Activated CD4-positive, alpha-beta T cell treated with anti-CD3 and anti-CD28 coated beads, Interleukin-2, amount 50 U/mL, for 16 hours (primary cell): Measurements from ENCODE around the gene SDC1.

Experiments
- DNase-seq: peaks from one replicate; pipeline ENCODE4 v3.0.0-alpha.2; 2020

The SDC1 gene

GRCh38 chr2:20180676-20181648 lies 44.0 kb downstream of the SDC1 start:
- DNase-seq, result no peak

GRCh38 chr2:20179755-20180594 lies 45.0 kb downstream of the SDC1 start:
- no peak for DNase-seq

GRCh38 chr2:20179466-20179754 lies 45.5 kb downstream of the SDC1 start:
- no peak for DNase-seq

GRCh38 chr2:20178666-20179465 lies 46.1 kb downstream of the SDC1 start:
- no peak for DNase-seq

GRCh38 chr2:20178249-20178607 lies 46.7 kb downstream of the SDC1 start:
- no peak for DNase-seq

- DNase-seq, result no peak
Observed at GRCh38 chr2:20177556-20178248, 47.2 kb downstream of the SDC1 start.

GRCh38 chr2:20176760-20177159 lies 48.2 kb downstream of the SDC1 start:
- DNase-seq, result no peak

GRCh38 chr2:20175931-20176330 lies 49.0 kb downstream of the SDC1 start:
- no peak for DNase-seq

GRCh38 chr2:20175267-20175666 lies 49.7 kb downstream of the SDC1 start:
- DNase-seq, result no peak

GRCh38 chr2:20174410-20174809 lies 50.5 kb downstream of the SDC1 start:
- DNase-seq, result no peak

GRCh38 chr2:20173496-20174402 lies 51.2 kb downstream of the SDC1 start:
- DNase-seq, result no peak

GRCh38 chr2:20173064-20173463 lies 51.9 kb downstream of the SDC1 start:
- no peak for DNase-seq

GRCh38 chr2:20172273-20173055 lies 52.5 kb downstream of the SDC1 start:
- no peak for DNase-seq

- DNase-seq, result no peak
Observed at GRCh38 chr2:20171445-20171977, 53.4 kb downstream of the SDC1 start.

- DNase-seq, result no peak
Observed at GRCh38 chr2:20170704-20171250, 54.2 kb downstream of the SDC1 start.

GRCh38 chr2:20169796-20170703 lies 54.9 kb downstream of the SDC1 start:
- no peak for DNase-seq

GRCh38 chr2:20168727-20169696 lies 55.9 kb downstream of the SDC1 start:
- no peak for DNase-seq
